Calu3 (cell line): ENCODE data around the gene TENT5C. TPM values are rescaled to one million over a fixed set of nuclear protein-coding genes. Genes with fewer than 3 reads are reported as not detected.

Experiments used
- BruUV-seq: library from RNA; stranded (reverse); fragments of 400-500 nt; replicated peaks from 2 replicates; lab custom pipeline; 2021; lab: Mats Ljungman, UMichigan
- CTCF ChIA-PET: fragments of 300-600 bp; sonication (Branson Sonifier 250); formaldehyde crosslinking; loops from one replicate; lab custom pipeline; 2022; ENCODE audit warnings: antibody characterized with exemption; lab: Charles Lee
- DNase-seq: peaks from one replicate; pipeline ENCODE4 v3.0.0; 2022
- H3K27ac Mint-ChIP-seq: one replicate; pipeline ENCODE4 v1.8.0; 2022; ENCODE audit warnings: mixed read lengths; ENCODE audit not compliant: unreplicated experiment
- H3K27me3 Mint-ChIP-seq: one replicate; pipeline ENCODE4 v1.8.0; 2022; ENCODE audit warnings: mixed read lengths; ENCODE audit not compliant: unreplicated experiment
- H3K36me3 Mint-ChIP-seq: one replicate; pipeline ENCODE4 v1.8.0; 2022; ENCODE audit warnings: mild to moderate bottlenecking, moderate library complexity, mixed read lengths; ENCODE audit not compliant: insufficient read depth, unreplicated experiment
- H3K4me1 Mint-ChIP-seq: one replicate; pipeline ENCODE4 v1.8.0; 2022; ENCODE audit warnings: mild to moderate bottlenecking, low read depth, mixed read lengths; ENCODE audit not compliant: unreplicated experiment
- H3K4me3 Mint-ChIP-seq: one replicate; pipeline ENCODE4 v1.8.0; 2022; ENCODE audit warnings: mild to moderate bottlenecking, low read depth, moderate library complexity, mixed read lengths; ENCODE audit not compliant: unreplicated experiment
- H3K9me3 Mint-ChIP-seq: one replicate; pipeline ENCODE4 v1.8.0; 2022; ENCODE audit warnings: low read depth, mixed read lengths; ENCODE audit not compliant: unreplicated experiment
- intact Hi-C: fragments of 100-400 bp; cut with micrococcal nuclease; formaldehyde crosslinking; loops from one replicate; pipeline ENCODE4 v1.10.0; 2022; ENCODE audit not compliant: unreplicated experiment
- total RNA-seq: library from RNA; stranded (reverse); gene quantifications from 2 replicates; pipeline ENCODE4 v1.2.3, GENCODE V29; 2022
- TF ChIP-seq, protein P1 (sequence below): fragments of 200-600 bp; IDR thresholded peaks from one replicate; pipeline ENCODE4 v1.8.0; 2022; ENCODE audit warnings: antibody characterized with exemption; ENCODE audit not compliant: unreplicated experiment

Gene TENT5C
- total RNA-seq, 1 experiment from 2014 or later, result 0.28 TPM

- H3K27ac Mint-ChIP-seq, result no peak overlapping the region
- H3K4me1 Mint-ChIP-seq, result no peaks in the 10 kb centered on the region
These were observed 11.1 kb downstream of the TENT5C start for GRCh38 chr1:117616967-117617366.

GRCh38 chr1:117618450-117619122, 12.7 kb downstream of the TENT5C start:
- peaks cover 84% of the 10 kb centered on the region for H3K27me3 Mint-ChIP-seq
- BruUV-seq, result no TSS peak
- CTCF ChIA-PET, result interaction anchor here (0.9 kb wide), 1 partner anchor 38 kb away, joined by 3 read pairs; no protein-coding TSS in a partner anchor
- H3K27ac Mint-ChIP-seq, result no peak overlapping the region
- no peaks in the 10 kb centered on the region for H3K36me3 Mint-ChIP-seq
- no peak overlapping the region for H3K4me3 Mint-ChIP-seq
- H3K4me1 Mint-ChIP-seq, result no peaks in the 10 kb centered on the region
- H3K9me3 Mint-ChIP-seq, result no peaks in the 10 kb centered on the region
- TF ChIP-seq, protein P1, sequence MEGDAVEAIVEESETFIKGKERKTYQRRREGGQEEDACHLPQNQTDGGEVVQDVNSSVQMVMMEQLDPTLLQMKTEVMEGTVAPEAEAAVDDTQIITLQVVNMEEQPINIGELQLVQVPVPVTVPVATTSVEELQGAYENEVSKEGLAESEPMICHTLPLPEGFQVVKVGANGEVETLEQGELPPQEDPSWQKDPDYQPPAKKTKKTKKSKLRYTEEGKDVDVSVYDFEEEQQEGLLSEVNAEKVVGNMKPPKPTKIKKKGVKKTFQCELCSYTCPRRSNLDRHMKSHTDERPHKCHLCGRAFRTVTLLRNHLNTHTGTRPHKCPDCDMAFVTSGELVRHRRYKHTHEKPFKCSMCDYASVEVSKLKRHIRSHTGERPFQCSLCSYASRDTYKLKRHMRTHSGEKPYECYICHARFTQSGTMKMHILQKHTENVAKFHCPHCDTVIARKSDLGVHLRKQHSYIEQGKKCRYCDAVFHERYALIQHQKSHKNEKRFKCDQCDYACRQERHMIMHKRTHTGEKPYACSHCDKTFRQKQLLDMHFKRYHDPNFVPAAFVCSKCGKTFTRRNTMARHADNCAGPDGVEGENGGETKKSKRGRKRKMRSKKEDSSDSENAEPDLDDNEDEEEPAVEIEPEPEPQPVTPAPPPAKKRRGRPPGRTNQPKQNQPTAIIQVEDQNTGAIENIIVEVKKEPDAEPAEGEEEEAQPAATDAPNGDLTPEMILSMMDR, result no peak
- intact Hi-C loops, result no loop called here
- DNase-seq, result no peak

More at GRCh38 chr1:117616967-117617366, 11.1 kb downstream of the TENT5C start:
- CTCF ChIA-PET, result no interaction called here
- Mint-ChIP-seq H3K27me3 (peaks cover 67% of the 10 kb centered on the region), H3K36me3 (no peaks in the 10 kb centered on the region), H3K4me3 (no peak overlapping the region), H3K9me3 (no peaks in the 10 kb centered on the region)
- DNase-seq, result no peak
- TF ChIP-seq, protein P1, result no peak
- BruUV-seq, result no TSS peak
- intact Hi-C loops, result no loop called here

DNA sequence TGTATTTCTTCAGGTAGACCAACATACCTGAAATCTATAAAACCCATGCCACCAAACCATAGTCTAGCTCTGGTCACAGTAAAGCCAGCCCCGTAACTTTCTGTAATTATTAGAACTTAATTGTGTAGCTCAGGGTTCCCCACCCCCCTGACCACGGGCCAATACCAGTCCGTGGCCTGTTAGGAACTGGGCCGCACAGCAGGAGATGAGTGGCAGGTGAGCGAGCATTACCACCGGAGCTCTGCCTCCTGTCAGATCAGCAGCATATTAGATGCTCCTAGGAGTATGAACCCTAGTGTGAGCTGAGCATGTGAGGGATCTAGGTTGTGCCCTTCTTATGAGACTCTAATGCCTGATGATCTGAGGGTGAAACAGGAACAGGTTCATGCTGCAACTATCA, 14.6 kb downstream of the TENT5C start:
- no TSS peak for BruUV-seq
- Mint-ChIP-seq H3K4me3 (no peak overlapping the region), H3K4me1 (no peaks in the 10 kb centered on the region), H3K36me3 (no peaks in the 10 kb centered on the region), H3K27me3 (peaks cover 86% of the 10 kb centered on the region), H3K27ac (no peak overlapping the region), H3K9me3 (no peaks in the 10 kb centered on the region)
- no peak for DNase-seq
- CTCF ChIA-PET, result no interaction called here
- TF ChIP-seq, protein P1, result no peak
- intact Hi-C loops, result no loop called here

DNA sequence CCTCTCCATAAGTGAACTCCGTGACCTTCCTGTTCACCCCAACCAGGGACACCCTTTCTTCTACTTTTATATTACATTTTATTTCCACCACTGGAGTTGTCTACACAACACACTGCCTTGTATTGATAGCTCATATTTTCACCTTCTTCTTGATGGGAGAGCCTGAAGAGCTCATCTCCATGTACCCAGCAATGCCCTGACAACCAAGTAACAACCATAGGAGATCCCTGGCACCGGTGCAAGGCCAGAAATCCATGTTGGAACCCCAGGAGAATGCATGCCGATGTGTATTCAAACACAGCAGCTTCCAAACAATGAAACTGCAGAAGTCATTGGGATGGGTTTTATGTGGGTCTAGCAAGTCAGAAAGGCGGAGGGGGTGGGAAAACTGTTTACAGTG, 15.5 kb downstream of the TENT5C start:
- no peak for DNase-seq
- H3K4me1 Mint-ChIP-seq, result no peaks in the 10 kb centered on the region
- no peaks in the 10 kb centered on the region for H3K9me3 Mint-ChIP-seq
- intact Hi-C loops, result no loop called here
- TF ChIP-seq, protein P1, result no peak
- H3K27me3 Mint-ChIP-seq, result peaks cover 80% of the 10 kb centered on the region
- no TSS peak for BruUV-seq
- H3K4me3 Mint-ChIP-seq, result no peak overlapping the region
- CTCF ChIA-PET, result no interaction called here
- no peaks in the 10 kb centered on the region for H3K36me3 Mint-ChIP-seq
- no peak overlapping the region for H3K27ac Mint-ChIP-seq
